HG03571 (cell line): ENCODE measurements around the gene TSC2.
A peak's percentile ranks its signal among the peaks of the same experiment; 100 is the strongest.

Experiments used
- ATAC-seq: cut with Tn5 transposase; IDR thresholded peaks from one replicate; pipeline ENCODE4 v1.9.1; 2021; ENCODE audit not compliant: unreplicated experiment

Gene TSC2

DNA sequence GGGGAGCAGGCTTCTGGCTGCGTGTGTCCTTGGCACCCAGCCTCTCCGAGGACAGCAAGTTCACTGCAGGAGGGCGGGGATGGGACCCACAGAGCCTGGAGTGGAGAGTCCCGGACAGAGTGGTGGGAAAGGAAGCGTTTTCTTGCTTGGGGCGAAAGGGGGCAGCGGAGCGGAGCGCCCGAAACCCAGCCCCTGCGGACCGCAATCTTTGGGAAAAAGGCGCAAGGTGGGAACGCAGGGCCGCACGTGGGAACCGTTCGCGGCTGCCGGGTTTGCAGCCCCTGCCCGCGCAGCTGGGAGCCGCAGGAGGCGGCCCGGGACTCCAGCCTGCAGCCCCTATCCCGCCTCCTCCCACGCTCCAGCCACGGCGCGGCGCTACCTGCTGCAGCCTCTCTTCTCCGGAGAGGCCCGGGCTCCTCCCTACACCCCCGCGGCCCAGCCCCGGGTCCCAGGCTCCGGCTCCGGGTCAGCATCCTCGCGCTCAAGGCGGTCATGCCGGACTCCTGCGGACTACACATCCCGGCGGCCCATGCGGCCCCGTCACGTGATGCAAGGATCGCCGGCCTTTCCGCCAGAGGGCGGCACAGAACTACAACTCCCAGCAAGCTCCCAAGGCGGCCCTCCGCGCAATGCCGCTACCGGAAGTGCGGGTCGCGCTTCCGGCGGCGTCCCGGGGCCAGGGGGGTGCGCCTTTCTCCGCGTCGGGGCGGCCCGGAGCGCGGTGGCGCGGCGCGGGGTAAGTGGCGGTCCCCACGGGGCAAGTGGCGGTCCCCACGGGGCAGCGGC lies at the start of gene TSC2, which contains the start of gene NTHL1:
TSC2 (plus strand) TSS at position 656 of the 786 bp plus-strand sequence. CDS start 631 bp downstream, outside the sequence.
NTHL1 (minus strand) TSS at position 505 of the 786 bp plus-strand sequence; CDS start at position 494, 11 bp downstream.
- ATAC-seq: peak; percentile 88

DNA sequence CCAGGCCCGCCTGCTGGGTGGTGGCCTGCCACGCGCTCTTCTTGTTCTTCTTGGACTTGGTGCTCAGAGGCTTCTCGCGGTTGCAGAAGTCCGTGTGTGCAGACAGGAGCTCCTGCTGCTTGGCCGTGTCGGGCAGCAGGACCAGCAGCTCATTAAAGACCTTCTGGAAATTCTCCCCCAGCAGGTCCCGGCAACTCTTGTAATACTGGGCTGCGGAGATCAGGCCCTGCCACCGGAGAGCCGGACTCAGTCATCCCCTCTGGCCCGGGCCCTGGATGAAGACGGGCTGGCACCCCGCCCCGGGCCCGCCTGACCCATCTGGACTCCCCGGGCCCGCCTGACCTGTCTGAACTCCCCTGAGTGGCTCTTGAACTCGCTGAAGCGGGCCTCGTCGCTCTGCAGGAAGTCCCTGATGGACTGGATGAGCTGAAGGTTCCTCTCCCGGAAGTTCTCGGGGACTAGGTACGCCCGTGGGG lies 49.4 kb upstream of the TSC2 start:
- ATAC-seq: no peak

DNA sequence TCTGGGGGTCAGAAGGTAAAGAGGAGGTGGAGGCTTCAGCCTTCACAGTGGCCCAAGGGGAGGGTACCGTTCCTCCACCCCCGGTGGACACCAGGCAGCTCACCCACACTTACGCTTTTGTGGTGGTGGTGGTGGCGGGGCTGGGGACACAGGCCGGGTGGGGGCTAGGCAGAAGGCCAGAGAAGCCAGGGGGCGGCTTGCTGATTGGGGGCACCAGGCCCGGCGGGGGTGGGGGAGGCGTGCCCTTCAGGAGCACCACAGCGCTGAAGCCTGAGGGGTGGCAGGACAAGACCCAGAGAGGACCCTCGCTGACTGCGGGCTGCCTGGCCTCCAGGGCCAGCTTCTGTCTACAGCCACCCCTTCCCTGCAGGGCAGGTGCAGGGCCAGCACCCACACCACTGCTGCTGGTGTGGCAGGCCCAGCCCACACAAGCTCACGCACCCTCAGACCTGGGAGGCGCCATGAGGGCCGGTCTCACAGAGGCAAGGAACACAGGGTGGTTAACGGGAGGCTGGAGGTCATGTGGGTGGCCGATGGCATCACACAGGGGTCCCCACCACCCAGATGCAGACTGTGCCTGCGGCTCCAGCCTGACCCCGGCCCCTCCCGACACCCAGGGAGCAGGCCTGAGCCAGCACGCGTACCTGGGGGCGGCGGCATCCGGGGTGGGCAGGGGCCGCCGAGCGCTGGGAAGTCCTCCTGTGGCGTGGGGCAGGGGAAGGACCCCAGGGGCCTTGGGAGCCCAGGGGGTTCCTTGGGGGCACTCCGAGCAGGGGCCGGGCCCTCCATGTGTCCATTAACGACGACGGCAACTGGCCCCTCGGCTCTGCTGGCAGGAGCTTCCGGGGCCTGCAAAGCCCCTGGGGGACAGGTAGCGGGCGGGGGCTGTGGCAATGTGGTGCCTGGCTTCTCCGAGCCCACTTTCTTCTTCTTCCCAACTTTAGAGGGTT lies 48.7 kb upstream of the TSC2 start:
- ATAC-seq: no peak

DNA sequence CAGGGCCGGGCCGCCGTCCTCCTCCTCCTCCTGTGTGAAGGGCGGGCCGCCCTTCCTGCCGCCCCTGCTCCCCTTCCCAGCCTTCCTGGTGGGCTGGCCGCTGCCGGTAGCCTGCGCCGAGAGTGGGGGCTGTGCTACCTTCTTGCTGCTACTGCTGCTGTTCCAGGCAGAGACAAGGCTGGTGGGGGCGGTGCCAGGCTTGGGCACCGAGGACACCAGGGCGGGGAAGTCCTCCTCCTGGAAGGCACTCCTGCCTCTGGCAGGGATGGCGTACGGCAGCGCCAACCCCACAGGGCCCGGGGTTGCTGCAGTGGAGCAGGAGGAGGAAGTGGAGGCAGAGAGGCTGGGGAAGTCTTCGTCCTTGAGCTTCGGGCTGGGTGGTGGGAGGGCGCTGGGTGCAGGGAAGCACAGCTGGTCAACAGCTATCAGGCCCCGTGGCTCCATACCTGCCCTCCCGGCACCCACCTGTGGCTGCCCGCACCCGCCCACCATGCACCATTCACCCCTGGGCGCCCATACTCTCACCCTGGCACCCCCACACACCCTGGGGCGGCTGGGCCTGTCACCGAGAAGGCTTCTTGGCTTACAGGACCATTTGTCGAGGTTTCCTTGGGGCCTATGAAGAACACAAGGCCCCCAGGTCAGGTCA lies 47.8 kb upstream of the TSC2 start:
- no peak for ATAC-seq

DNA sequence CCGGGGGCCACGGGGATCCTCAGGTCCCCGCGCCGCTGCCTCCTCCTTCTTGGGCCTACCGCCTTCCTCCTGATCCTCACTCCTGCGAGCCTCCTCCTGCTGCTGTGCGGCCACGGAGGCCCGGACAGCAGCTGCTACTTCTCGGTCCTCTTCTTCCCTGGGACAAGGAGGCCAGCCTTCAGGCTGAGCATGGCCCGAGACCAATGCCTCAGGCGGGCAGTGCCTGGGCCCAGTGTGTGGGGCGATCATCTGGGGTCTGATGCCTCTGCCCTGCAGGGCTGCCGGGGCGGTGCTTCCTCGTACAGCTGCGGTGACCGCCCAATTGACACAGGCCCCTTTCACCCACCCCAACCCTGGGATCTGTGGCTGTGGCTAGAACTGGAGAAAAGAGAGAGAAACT lies 46.8 kb upstream of the TSC2 start:
- no peak for ATAC-seq

DNA sequence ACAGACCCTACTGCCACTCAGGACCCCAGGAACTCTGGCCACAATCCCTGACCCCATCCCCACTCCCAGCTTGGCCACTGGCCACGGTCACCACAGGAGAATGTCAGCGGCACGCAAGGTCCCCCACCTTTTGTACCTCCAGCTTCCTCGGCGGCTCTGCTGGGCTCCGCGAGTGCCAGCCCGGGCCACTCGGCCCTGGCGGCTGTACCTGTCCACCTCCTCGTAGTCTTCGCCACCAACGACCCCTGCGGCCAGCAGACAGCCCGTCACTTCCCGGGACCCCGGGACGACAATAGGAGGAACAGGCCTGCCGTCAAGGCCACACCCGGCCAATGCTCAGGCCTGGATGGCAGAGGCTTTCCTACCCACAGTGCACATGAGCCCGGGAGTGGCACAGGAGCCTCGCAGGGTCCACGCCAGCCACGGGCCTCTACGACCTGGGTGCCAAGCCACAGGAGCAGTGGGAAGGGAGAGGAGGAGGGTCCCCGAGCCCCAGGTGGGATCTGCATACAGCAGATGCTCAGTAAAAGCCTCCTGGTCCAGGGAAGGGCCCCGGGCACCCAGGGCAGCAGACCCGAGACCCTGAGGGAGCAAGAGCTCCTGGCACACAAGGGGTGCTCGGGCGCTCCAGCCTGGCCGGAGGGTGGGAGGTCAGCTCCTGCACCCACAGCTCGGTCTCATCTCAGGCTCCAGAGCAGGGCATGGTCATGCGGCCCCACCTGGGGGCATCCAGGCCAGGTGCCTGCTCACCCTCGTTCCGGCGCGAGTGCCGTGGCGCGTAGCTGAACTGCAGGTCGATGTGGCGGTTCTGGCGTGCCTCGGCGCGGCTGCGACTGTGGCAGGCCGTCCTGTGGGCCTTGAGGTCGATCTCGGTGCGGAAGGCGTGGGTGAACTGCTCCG lies 46.1 kb upstream of the TSC2 start:
- no peak for ATAC-seq

DNA sequence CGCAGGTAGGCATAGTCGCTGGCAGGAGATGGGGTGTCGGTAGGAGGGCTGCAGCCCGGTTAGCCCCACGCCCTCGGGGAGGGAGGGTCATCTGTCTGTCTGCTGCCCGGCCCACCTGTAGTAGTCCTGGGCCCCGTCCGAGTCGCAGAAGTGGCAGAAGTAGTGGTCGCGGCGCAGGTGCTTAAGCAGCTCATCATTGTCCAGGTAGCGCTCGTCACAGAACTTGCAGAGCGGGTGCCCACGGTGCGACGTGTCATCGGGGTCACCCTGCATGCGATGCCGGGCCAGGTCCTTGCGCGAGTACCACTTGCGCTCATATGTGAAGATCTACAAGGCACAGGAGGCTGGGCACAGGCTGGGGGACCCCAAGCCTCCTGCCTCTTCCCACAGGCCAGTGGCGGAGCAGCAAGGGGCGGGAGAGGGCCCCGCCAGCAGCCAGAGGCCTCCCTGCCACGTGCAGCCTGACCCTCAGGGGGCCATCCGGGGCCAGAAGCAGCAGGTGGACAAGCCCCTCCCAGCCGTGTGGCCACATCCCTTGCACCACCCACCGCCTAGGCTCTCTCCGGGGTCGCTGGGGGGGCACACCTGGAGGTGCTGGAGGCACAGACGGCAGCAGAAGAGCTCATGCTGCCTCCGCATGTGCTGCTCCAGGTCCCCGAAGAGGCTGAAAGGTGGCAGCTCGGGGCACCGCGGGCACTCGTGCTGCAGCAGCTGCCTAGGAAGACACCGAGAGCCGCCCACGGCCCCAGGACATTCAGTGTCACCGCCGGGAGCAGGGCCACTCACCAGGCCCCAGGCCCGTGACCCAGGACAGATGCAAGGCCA lies 45.2 kb upstream of the TSC2 start:
- no peak for ATAC-seq

DNA sequence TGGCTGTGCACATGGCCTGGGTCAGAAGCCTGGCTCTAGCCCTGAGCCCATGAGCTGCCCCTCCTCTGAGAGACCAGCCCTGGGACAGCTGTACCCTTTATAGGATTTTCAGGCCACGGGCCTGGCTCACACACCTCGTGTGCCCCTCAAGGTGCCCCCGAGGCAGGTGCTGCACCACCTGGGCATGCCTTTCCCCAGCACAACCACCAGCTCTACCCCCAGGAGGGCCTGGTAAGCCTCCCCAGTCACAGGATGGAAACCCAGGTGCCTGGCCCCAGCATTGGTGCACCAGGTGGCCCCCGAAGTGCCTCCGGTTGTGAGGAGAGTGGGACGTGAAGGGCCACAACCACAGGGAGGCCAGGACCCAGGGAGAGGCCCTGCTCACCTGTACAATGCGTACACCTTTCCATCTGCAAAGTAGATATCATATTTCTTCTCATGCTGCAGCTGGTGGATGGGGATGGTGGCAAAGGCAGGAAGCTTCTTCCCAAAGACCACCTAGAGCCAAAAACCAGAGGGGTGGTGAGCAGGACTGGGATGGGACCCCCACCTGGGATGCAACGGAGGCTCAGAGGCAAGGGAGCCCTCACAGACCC lies 44.5 kb upstream of the TSC2 start:
- no peak for ATAC-seq

DNA sequence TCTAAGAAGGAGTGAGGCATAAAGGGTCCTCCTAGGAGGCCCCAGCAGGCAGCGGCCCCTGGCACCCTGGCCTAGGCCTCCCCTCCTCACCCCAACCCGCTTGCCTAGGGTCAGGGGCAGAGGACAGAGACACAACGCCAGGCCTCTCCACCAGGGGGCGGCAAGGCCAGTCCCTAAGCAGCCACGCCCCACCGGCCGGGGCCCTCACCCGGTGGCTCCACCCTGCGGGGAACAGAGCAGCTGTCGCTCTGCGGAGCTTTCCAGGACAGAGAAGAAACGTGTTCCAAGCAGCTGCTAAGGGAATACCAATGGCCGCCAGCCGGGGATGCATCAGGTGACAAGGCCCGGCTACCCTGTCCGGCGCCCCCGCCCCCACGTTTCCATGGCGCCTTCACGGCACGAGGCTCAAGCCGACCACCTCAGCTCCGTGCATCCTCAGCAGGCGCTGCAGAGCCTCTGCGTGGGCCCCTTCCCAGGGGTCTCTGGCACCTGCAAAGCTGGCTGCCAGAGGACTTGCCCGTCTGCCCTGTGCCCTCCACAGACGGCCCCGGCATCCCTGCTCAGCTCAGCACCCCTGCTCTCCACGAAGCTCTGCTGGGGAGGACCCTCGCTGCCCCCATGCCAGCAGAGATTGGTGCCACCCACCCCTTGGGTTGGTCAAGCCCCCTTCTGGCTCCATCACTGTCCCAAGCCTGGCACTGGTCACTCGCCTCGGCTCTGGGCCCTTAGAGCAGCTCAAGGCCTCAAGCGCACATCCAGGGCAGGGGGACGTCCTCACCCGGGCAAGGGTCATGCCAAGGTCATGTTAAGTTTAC lies 43.8 kb upstream of the TSC2 start:
- peak; percentile 48 for ATAC-seq

DNA sequence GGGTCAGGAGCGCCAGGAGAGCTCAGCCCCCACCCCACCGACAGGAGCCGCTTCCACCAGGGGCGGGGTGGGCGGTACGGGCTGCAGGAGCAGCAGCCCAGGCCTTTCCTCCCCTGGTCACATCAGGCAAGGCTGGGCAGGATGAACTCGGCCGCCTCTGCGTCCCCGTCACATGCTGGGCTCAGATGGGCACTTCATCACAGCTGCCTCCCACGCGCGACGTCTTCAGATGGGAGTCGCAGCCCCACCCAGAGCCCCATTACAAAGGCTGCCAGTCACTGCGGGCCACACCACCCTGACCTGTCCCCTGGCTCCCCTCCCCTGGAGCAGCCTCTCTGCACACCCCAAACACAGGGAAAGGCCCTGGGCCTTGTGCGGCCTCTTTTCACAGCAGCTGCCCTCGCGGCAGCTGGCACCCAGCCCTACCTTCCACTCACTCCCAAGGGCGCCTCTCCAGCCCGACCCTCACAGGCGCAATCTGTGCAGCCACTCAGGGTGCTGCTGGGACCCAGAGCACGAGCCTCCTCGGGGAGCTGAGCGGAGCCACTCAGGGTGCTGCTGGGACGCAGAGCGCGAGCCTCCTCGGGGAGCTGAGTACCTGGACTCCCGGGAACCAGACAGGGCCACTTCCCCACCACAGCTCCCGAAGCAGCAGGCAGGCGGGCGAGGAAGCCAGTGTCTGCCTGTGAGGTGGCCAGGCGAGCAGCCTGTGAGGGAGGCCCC lies 42.8 kb upstream of the TSC2 start:
- ATAC-seq: no peak

DNA sequence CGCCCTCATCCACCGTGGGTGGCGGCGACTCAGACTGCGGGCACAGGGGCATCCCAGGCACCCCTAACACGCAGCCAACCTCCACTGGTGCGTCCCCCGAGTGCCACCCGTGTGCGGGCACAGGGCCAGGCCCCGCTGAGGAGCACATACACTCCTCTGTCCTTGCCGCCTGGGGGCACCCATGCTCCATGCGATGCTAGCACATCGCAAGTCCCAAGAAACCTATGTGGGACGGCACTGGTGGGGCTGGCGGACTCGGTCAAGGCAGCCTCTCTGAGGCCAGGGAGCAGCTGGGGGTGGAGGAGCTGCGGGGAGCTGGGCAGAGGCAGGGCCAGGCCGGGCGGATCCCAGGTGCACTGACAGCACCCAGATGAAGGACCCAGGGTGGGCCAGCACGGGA lies 42.1 kb upstream of the TSC2 start:
- ATAC-seq: no peak

DNA sequence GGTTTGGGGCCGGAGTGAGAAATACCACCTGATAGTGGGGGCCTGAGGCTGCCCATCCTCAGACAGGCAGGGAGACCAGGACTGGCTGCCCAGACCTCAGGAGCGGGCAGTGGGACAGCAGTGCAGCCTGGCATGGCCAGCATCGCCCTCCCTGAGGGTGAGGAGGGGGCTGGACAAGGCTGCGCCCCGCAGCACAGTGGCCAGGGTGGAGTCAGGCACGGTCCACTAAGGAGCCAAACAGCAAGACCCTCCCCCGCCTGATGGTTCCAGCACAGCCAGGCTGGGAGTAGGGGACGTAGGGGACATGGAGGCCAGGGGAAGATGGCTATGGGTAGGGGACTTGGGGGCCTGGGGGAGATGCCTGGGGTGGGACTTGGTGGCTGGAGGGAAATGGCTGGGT lies 41.5 kb upstream of the TSC2 start:
- no peak for ATAC-seq

DNA sequence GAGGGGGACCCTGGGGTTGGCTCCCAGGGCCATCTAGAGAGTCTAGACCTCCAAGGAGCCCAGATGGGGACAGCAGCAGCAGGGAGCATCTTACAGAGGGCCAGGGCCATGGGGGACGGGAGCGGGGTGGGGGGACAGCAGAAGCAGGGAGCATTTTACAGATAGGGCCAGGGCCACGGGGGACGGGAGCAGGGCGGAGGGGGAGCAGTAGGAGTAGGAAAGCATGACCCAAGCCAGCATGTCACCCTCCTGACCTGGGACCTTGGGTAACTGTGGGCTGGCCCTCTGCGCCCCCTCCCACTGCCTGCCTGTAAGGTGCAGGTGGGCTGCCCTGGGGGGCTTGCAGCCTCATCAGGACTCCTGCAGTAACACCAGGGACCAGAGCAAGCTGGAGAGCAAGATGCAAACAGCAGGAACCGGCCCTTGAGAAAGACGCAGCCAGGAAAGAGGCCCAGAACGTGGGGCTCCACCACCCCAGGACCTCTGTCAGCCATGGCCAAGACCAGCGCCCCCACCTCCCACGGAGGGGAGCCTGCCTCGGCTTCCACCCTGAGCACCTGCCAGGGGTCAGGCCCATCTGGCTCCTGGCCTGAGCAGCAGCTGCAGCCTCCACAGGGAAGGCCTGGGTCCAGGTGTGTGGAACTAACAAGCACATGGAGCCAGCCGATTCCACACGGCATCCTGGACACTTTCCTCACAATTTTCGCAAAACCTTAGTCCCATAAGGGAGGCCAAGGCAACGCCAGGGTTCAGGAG lies 40.5 kb upstream of the TSC2 start:
- no peak for ATAC-seq

DNA sequence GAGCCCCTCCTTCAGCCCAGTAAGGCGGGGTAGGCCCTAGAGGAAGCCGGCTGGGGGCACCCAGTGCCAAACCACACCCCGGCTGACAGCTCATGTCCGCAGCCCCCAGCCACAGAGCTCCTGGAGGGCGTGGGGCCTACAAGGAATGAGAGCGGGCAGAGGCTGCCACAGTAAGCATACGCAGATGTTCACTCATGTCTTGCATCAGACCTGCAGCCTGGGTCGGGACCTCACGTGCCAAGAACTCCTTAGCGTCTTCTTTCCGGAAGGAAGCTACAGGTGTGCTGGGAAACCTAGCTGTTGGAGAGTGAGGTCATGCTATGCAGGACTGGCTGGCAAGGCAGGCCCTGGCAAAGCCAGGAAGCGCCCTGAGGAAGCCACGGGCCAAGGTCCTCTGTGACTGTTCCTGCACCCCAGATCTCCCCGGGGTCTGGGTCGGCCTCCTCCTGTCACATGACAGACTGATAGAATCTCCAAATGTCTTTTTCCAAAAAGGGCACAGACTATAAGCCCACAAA lies 39.7 kb upstream of the TSC2 start:
- ATAC-seq: no peak

DNA sequence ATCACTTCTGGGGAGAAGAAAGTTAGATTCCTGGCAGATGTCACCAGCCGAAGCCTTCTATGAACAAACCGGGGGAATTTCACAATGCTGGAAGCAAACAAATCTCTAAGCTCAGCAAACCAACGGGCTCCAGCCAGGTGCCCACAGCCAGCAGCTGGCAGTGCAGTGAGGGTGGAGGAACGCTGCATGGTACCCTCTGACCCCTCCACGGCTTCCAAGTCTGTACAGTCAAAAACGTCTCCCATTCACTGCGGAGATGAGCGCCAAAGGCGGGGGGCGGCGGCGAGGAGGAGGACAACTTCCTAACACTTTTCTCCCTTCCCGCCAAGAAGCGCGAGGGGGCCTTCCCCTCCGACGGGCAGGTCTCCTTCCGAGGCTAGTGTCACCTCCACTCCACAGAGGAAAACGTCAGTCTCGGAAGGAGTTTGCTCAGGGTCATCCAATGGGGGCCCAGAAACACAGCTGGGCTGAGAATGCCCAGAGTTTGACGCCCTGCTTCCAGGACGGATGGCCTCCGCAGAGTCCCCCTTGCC lies 39.1 kb upstream of the TSC2 start:
- no peak for ATAC-seq

DNA sequence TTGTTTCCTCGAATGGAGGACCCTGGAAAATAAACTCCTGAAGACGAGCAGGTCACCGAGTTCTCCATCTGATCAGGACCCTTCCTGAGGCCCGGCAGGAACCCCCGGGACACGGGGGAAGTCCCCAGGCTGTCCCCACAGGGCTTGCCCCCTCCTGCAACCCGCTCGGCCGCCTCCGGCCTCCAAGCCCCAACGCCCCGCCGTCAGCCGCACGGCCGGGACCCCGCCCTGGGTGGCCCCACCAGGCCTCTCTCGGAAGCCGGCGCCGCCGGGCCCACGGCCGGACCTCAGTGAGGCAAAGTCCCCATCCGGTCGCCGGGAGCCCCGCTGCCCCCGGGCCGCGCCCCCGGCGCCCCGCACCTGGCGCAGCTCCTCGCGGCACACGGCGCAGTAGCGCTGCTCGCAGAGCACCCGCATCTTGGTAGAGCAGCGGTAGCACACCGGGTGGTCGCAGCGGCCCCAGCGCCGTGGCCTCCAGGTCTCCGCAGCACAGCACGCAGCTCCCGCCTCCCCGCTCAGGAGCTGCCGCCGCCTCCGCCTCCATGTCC lies 38.5 kb upstream of the TSC2 start:
- ATAC-seq: peak; percentile 31
